NCI-H2171 treated with DMSO at 0.1 percent for 48 hours (cell line): ENCODE results near the gene CARNS1.

ENCODE experiments used
- DNase-seq: peaks from one replicate; lab custom pipeline; 2025; lab: John Stamatoyannopoulos, UW

The CARNS1 gene

GRCh38 chr11:67428052-67429001, 12.8 kb downstream of the CARNS1 start, which contains the start of gene RPS6KB2:
Gene RPS6KB2, plus strand, starts transcription at chr11:67428494. Its CDS starts 52 bp downstream, at chr11:67428546.
- DNase-seq, result peak; percentile 96

DNA sequence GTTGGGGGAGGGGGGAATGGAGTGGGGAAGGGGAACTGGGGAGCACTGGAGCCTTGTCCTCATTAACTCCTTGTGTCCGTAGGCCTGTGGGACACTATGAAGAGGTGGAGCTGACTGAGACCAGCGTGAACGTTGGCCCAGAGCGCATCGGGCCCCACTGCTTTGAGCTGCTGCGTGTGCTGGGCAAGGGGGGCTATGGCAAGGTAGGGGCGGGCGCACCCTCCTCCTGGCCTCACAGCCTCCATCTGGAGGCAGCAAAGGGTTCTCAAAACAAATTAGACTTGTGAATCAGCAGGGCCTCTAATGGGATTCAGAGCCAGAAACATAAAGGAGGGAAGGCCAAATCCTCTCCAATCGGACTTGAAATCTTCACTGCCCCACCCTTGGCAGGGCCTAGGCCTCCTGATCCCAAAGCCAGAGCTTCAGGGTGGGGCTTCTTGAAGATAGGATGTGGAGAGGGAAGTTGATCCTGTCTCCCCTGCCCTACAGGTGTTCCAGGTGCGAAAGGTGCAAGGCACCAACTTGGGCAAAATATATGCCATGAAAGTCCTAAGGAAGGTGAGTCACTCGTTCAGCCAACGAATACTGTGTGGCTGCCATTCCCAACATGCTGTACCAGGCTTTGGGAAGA, 13.7 kb downstream of the CARNS1 start:
- DNase-seq, result no peak

DNA sequence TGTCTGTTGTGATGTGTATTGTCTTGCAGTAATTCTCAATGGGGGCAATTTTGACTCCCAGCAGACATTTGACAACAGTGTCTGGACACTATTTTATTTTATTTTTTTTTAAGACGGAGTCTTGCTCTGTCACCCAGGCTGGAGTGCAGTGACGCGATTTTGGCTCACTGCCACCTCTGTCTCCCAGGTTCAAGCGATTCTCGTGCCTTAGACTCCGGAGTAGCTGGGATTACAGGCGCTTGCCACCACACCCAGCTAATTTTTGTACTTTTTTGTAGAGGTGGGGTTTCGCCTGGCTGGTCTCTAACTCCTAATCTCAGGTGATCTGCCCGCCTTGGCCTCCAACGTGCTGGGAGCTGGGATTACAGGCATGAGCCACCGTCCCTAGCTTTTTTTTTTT, 14.2 kb downstream of the CARNS1 start:
- no peak for DNase-seq

GRCh38 chr11:67431346-67432249, 16.1 kb downstream of the CARNS1 start:
- DNase-seq, result no peak

DNA sequence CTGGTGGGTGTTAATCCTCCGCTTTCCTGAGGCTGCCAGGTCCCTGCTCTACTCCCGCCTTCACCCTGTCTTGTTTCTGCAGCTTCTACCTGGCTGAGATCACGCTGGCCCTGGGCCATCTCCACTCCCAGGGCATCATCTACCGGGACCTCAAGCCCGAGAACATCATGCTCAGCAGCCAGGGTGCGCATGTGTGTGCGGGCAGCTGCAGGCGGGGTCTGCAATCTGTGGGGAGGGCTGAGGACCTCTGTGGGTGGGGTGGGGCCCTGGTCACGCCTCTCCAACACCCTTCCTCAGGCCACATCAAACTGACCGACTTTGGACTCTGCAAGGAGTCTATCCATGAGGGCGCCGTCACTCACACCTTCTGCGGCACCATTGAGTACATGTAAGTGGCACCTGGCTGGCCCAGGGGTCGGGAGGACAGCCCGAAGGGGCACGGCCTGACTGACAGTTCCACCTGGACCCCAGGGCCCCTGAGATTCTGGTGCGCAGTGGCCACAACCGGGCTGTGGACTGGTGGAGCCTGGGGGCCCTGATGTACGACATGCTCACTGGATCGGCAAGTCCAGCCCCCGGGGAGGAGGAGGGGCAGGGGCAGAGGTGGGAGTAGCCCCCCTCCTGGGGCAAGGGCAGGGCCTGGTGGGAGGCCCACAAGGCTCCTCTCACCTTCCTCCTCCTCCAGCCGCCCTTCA, 17.3 kb downstream of the CARNS1 start:
- DNase-seq, result no peak

DNA sequence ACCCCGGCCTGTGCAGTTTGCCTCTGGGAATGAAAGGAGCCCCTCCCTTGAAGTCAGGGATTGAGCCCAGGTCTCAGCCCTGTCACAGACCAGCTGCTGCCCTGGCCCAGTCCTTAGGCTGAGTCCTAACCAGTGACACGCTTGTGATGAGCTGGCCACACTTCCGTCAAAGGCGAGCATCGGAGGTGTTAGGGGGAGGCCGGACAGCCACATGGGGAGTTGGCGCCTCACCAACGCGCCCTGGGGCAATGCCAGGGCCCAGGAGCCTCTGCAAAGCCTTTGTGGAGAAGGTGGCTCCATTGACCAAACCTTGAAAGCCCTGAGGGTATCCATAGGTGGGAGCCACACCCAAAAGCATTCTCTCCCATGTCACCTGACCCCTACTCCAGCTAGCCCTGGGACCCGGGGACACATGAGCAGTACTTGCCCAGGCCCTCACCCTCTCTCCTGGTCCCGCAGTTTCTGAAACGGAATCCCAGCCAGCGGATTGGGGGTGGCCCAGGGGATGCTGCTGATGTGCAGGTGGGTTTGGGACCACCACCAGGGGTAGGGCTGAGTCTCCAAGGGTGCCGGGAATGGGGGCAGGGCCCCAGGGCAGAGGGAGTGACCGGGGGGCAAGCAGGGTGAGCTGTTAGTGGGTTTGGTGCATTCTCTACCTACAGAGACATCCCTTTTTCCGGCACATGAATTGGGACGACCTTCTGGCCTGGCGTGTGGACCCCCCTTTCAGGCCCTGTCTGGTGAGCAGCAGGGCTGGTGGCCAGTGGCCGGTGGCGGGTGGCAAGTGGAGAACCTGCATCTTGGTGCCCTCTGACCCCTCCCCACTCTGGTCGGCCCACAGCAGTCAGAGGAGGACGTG, 18.3 kb downstream of the CARNS1 start:
- no peak for DNase-seq

GRCh38 chr11:67434395-67434881, 19.0 kb downstream of the CARNS1 start:
- DNase-seq, result no peak

- no peak for DNase-seq
These were observed 19.7 kb downstream of the CARNS1 start for GRCh38 chr11:67435031-67435726.

- no peak for DNase-seq
These were observed 20.4 kb downstream of the CARNS1 start for GRCh38 chr11:67435727-67436458.

DNA sequence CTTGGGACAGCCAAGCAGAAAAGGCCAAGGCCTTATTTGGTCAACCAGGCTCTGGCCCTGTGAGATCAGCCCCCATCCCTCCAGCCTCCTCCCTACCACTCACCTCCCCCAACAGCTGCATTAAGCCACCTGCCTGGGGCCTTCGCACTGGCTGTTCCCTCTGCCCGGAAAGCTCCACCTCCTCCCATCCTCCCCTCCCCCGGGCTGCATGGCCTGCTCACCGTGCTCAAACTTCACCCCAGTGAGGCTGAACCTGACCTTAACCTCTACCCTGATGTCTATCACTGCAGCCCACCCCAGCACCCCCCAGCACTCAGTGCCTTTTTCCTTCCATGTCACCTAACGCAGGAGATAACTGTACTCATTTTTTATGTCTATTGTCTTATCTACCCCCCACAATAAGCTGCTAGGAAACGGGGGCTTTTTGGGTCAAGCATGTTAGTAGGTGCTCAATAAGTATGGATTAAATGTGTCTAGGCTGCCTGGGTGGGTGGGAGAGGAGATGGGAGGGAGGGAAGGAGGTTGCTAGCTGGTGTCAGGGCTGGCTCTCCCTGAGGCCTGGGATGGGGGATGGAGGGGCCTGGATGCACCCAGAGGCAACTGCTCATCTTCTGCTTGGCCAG, 21.1 kb downstream of the CARNS1 start:
- DNase-seq, result no peak

GRCh38 chr11:67437082-67437808, 21.8 kb downstream of the CARNS1 start, which contains the start of gene PTPRCAP:
Gene PTPRCAP, minus strand, starts transcription at chr11:67437682. Its CDS starts 63 bp downstream, at chr11:67437619.
- DNase-seq, result no peak

DNA sequence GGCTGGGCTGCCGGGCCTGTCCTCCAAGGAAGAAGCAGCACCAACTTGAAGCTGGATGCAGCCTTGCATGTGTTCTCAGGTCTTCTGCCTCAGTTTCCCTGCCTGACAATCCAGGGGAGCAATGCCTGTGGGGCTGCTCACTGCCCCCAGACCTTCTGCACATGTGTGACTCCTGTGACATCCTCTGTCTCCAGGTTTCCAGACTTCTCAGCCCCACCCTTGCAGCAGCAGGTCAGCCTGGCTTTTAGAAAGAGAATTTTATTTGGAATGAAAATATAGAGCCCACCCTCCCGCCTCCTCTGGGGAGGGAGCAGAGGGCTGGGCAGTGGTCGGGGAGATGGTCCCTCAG, 22.3 kb downstream of the CARNS1 start:
- no peak for DNase-seq

DNA sequence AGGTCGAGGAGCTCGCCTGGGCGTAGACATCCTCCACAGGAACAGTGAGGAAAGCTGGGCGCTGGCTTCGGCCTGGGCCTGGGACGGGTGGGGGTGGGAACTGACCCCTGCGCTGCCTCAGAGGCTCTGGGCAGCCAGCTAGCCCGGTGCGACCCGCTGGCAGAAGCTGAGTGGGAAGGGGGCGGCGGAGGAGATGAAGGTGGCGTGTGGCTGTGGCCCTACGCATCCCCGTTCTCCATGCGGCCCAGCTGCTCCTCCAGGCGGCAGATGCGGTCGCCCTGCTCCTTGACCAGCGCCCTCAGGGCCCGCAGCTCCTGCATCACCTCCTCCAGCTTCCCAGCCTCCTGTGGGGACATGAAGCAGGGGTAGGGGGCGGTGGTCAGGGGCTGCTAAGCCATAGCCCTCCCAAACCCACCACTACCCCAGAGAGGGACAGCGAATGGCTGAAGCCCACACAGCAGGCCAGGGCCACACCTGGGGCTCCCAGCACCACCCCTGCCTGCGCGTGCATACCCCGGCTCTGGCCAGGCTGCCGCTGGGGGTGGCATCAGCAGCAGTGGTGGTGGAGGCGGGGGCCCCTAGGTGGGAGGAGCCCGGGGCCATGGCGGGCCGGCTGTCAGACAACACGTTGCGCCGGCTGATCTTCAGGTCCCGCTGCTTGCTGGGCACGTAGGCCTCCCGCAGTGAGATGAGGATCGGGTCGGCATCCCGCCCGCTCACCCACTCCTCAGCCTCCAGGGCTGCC, 22.9 kb downstream of the CARNS1 start:
- DNase-seq, result no peak

GRCh38 chr11:67439321-67440228, 24.1 kb downstream of the CARNS1 start:
- no peak for DNase-seq

DNA sequence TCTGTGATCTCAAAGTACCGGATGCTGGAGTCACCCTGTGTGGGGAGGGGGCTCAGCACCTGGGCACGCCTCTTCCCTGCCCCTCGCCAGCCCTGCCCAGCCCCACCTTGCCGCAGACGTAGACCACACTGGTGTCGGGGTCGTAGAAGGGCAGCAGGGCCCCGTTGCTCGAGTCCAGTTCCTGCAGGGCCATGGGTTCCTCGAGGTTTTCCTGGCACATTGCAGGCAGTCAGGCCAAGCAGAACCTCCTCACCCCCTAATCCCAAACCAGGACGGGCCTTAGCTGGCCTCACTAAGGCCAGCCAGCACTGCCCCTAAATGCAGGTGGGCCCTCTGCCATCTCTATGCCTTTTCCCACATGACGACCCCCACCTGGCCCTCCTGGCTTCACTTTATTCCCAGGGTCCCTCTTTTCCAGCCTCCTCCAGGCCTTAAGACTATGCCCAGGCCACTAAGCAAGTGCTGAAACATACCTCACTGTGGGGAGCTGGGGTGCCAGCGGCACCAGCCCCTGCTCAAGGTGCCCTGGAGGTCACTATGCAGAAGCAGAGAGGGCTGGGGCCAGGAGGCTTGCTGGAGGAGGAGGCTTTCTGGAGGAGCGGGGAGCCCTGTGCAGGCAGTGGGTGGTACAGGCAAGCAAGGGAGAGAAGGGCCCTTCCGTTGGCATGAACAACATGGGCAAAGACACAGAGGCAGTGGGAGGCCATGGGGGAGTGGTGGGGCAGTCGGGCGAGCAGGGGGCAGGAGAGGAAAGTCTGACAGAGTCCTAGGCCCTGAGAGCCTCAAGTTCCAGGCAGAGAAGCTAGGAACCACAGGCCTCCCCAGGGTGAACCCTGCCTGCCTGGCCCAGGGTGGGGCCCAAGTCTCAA, 25.0 kb downstream of the CARNS1 start:
- DNase-seq, result no peak
